NOMO-1 (cell line): ENCODE results near the gene CLSTN2.

Experiments used
- DNase-seq, 2 experiments: peaks; one replicate each; lab custom pipeline; 2025; ENCODE audit not compliant: unreplicated experiment in 2 of 2; lab: John Stamatoyannopoulos, UW

CLSTN2 gene

GRCh38 chr3:140360332-140360731, 425.3 kb downstream of the CLSTN2 start:
- DNase-seq, result no peak

GRCh38 chr3:140363801-140364200, 428.8 kb downstream of the CLSTN2 start:
- no peak for DNase-seq

GRCh38 chr3:140365872-140366697, 431.1 kb downstream of the CLSTN2 start:
- DNase-seq, result no peak

- no peak for DNase-seq
These were observed 433.3 kb downstream of the CLSTN2 start for GRCh38 chr3:140368223-140368811.

GRCh38 chr3:140370686-140371085, 435.7 kb downstream of the CLSTN2 start:
- DNase-seq, result no peak

GRCh38 chr3:140373234-140373633, 438.2 kb downstream of the CLSTN2 start:
- DNase-seq, result no peak

- DNase-seq, result no peak
These were observed 440.0 kb downstream of the CLSTN2 start for GRCh38 chr3:140375002-140375401.

GRCh38 chr3:140376136-140376889, 441.3 kb downstream of the CLSTN2 start:
- DNase-seq, result no peak

- no peak for DNase-seq
These were observed 442.7 kb downstream of the CLSTN2 start for GRCh38 chr3:140377644-140378043.

GRCh38 chr3:140378571-140379340, 443.8 kb downstream of the CLSTN2 start:
- no peak for DNase-seq

GRCh38 chr3:140384028-140384771, 449.2 kb downstream of the CLSTN2 start:
- DNase-seq, result no peak

- DNase-seq, result no peak
These were observed 449.9 kb downstream of the CLSTN2 start for GRCh38 chr3:140384876-140385275.

GRCh38 chr3:140386357-140387100, 451.5 kb downstream of the CLSTN2 start:
- no peak for DNase-seq

- DNase-seq, result no peak
These were observed 452.3 kb downstream of the CLSTN2 start for GRCh38 chr3:140387244-140387643.

- no peak for DNase-seq
These were observed 453.4 kb downstream of the CLSTN2 start for GRCh38 chr3:140388202-140388922.

- no peak for DNase-seq
These were observed 456.1 kb downstream of the CLSTN2 start for GRCh38 chr3:140391061-140391460.

GRCh38 chr3:140394488-140395133, 459.6 kb downstream of the CLSTN2 start:
- no peak for DNase-seq
